Caco-2 (cell line): ENCODE data around the gene PLEKHN1. TPM values are rescaled to one million over a fixed set of nuclear protein-coding genes. Genes with fewer than 3 reads are reported as not detected.

Experiments used
- BruUV-seq: library from RNA; stranded (reverse); fragments of 400-500 nt; replicated peaks from 2 replicates; lab custom pipeline; 2021; lab: Mats Ljungman, UMichigan
- CTCF ChIA-PET: fragments of 300-600 bp; sonication (Branson Sonifier 250); formaldehyde crosslinking; loops from one replicate; lab custom pipeline; 2022; ENCODE audit warnings: antibody characterized with exemption; lab: Charles Lee
- POLR2A ChIA-PET: fragments of 300-600 bp; sonication (Branson Sonifier 250); formaldehyde crosslinking; loops from one replicate; lab custom pipeline; 2022; ENCODE audit warnings: antibody characterized with exemption; lab: Charles Lee
- DNase-seq, 2 experiments: peaks; one replicate each; pipeline versions ENCODE4 v3.0.0 to v3.0.0-alpha.2; 2020 to 2022
- H3K27me3 ChIP-seq: replicated peaks from 2 replicates; pipeline ENCODE4 v1.6.0; 2011; ENCODE audit warnings: low read length; ENCODE audit not compliant: control insufficient read depth, insufficient read depth
- H3K36me3 ChIP-seq: 2 replicates; pipeline ENCODE4 v1.5.1; 2011; ENCODE audit warnings: low read length; ENCODE audit not compliant: control insufficient read depth, insufficient read depth
- H3K4me1 ChIP-seq: fragments of 250-450 bp; sonication (Bioruptor Pico); 2 replicates; pipeline ENCODE4 v1.5.1; 2020; ENCODE audit warnings: mild to moderate bottlenecking
- H3K4me3 ChIP-seq: 2 replicates; pipeline ENCODE4 v1.5.1; 2011; ENCODE audit warnings: low read depth, mild to moderate bottlenecking, control low read depth, low read length
- H3K9me3 ChIP-seq: fragments of 250-450 bp; sonication (Bioruptor Pico); 2 replicates; pipeline ENCODE4 v1.5.1; 2020; ENCODE audit warnings: mild to moderate bottlenecking, moderate library complexity
- H3K27ac Mint-ChIP-seq: one replicate; pipeline ENCODE4 v1.8.0; 2022; ENCODE audit warnings: mixed read lengths; ENCODE audit not compliant: unreplicated experiment
- H3K27me3 Mint-ChIP-seq: one replicate; pipeline ENCODE4 v1.8.0; 2022; ENCODE audit warnings: mixed read lengths; ENCODE audit not compliant: insufficient read depth, unreplicated experiment
- H3K36me3 Mint-ChIP-seq: one replicate; pipeline ENCODE4 v1.8.0; 2022; ENCODE audit warnings: mild to moderate bottlenecking, mixed read lengths; ENCODE audit not compliant: insufficient read depth, unreplicated experiment
- H3K4me1 Mint-ChIP-seq: one replicate; pipeline ENCODE4 v1.8.0; 2022; ENCODE audit warnings: low read depth, mixed read lengths; ENCODE audit not compliant: unreplicated experiment
- H3K4me3 Mint-ChIP-seq: one replicate; pipeline ENCODE4 v1.8.0; 2022; ENCODE audit warnings: mild to moderate bottlenecking, moderate library complexity, mixed read lengths; ENCODE audit not compliant: unreplicated experiment
- H3K9me3 Mint-ChIP-seq: one replicate; pipeline ENCODE4 v1.8.0; 2022; ENCODE audit warnings: mixed read lengths; ENCODE audit not compliant: unreplicated experiment
- CTCF ChIP-seq, 2 experiments: fragments of 200-600 bp in 1 of 2; IDR thresholded peaks; 1 replicate in 1 of 2; 2 replicates in 1 of 2; pipeline versions ENCODE4 v1.5.1 to v1.8.0; 2011 to 2022; ENCODE audit warnings: antibody characterized with exemption in 1 of 2, control low read depth in 1 of 2, inconsistent platforms in 1 of 2, low read depth in 1 of 2, low read length in 1 of 2, mild to moderate bottlenecking in 1 of 2, moderate library complexity in 1 of 2; ENCODE audit not compliant: insufficient read depth in 1 of 2, severe bottlenecking in 1 of 2, unreplicated experiment in 1 of 2
- intact Hi-C: fragments of 100-400 bp; cut with micrococcal nuclease; formaldehyde crosslinking; loops from one replicate; pipeline ENCODE4 v1.10.0; 2022; ENCODE audit not compliant: unreplicated experiment
- total RNA-seq: library from RNA; stranded (reverse); gene quantifications from 2 replicates; pipeline ENCODE4 v1.2.3, GENCODE V29; 2022

PLEKHN1 gene
- total RNA-seq, 1 experiment from 2014 or later = 3.1 TPM

- Histone ChIP-seq H3K4me3 (no peak overlapping the region), H3K36me3 (no peaks in the 10 kb centered on the region; the same call in none of the 2 replicates), H3K9me3 (no peaks in the 10 kb centered on the region), H3K27me3 (peaks cover 4% of the 10 kb centered on the region; the same call in 1 of the 2 replicates), H3K4me1 (peaks cover 20% of the 10 kb centered on the region)
- no peak overlapping the region for H3K27ac Mint-ChIP-seq
- CTCF ChIA-PET = interaction anchor here (0.6 kb wide), 1 partner anchor 10 kb away, joined by 6 read pairs; no protein-coding TSS in a partner anchor
- no TSS peak for BruUV-seq
- no peak for DNase-seq
- no peaks in the 10 kb centered on the region for H3K4me1 Mint-ChIP-seq
- intact Hi-C loops = no loop called here
- POLR2A ChIA-PET = no interaction called here
- peaks cover 3% of the 10 kb centered on the region for H3K27me3 Mint-ChIP-seq
- peaks cover 29% of the 10 kb centered on the region for H3K36me3 Mint-ChIP-seq
- TF ChIP-seq CTCF (IDR thresholded peaks at IDR 0.05; ENCODE audit: insufficient read depth in 1 of 2, low read depth in 1 of 2, low read length in 1 of 2, severe bottlenecking in 1 of 2, unreplicated experiment in 1 of 2) = no peak
- H3K4me3 Mint-ChIP-seq = no peak overlapping the region
- no peaks in the 10 kb centered on the region for H3K9me3 Mint-ChIP-seq
These were observed 22.5 kb upstream of the PLEKHN1 start for GRCh38 chr1:943545-944340.

GRCh38 chr1:944341-945325 lies 21.6 kb upstream of the PLEKHN1 start:
- CTCF ChIA-PET = no interaction called here
- TF ChIP-seq CTCF (IDR thresholded peaks at IDR 0.05; ENCODE audit: insufficient read depth in 1 of 2, low read depth in 1 of 2, low read length in 1 of 2, severe bottlenecking in 1 of 2, unreplicated experiment in 1 of 2) = no peak
- peaks cover 4% of the 10 kb centered on the region; the same call in 1 of the 2 replicates for H3K27me3 ChIP-seq
- intact Hi-C loops = no loop called here
- H3K36me3 ChIP-seq = no peaks in the 10 kb centered on the region; the same call in none of the 2 replicates
- H3K4me1 Mint-ChIP-seq = no peaks in the 10 kb centered on the region
- DNase-seq = no peak
- peaks cover 20% of the 10 kb centered on the region for H3K4me1 ChIP-seq
- no peak overlapping the region for H3K4me3 Mint-ChIP-seq
- H3K36me3 Mint-ChIP-seq = peaks cover 37% of the 10 kb centered on the region
- H3K27ac Mint-ChIP-seq = no peak overlapping the region
- no peaks in the 10 kb centered on the region for H3K9me3 ChIP-seq
- peaks cover 3% of the 10 kb centered on the region for H3K27me3 Mint-ChIP-seq
- no peaks in the 10 kb centered on the region for H3K9me3 Mint-ChIP-seq
- no peak overlapping the region for H3K4me3 ChIP-seq
- POLR2A ChIA-PET = no interaction called here
- TSS peak; percentile 74 for BruUV-seq
